DND-41 (cell line): Measurements from ENCODE around the gene BRI3BP.

Source experiments
- ATAC-seq: fragments of 200-7000 bp; cut with Tn5 transposase; 3 replicates; pipeline ENCODE4 v1.9.1; 2021; ENCODE audit warnings: low read depth; ENCODE audit not compliant: insufficient read depth
- DNase-seq: peaks from one replicate; pipeline ENCODE4 v3.0.0-alpha.2; 2020
- H2AFZ ChIP-seq: 2 replicates; pipeline ENCODE4 v1.6.0; 2012; ENCODE audit warnings: low read depth, low read length
- H3K27ac ChIP-seq: 2 replicates; pipeline ENCODE4 v1.5.1; 2012; ENCODE audit warnings: low read length, inconsistent platforms
- H3K27me3 ChIP-seq: fragments of 200-600 bp; sonication (generic); 2 replicates; pipeline ENCODE4 v1.6.0; 2012; ENCODE audit warnings: low read length, mild to moderate bottlenecking, inconsistent platforms; ENCODE audit not compliant: insufficient read depth, poor library complexity
- H3K36me3 ChIP-seq: 2 replicates; pipeline ENCODE4 v1.5.1; 2012; ENCODE audit warnings: low read length, inconsistent platforms; ENCODE audit not compliant: insufficient read depth
- H3K4me1 ChIP-seq: 2 replicates; pipeline ENCODE4 v1.5.1; 2012; ENCODE audit warnings: mild to moderate bottlenecking, low read length; ENCODE audit not compliant: insufficient read depth
- H3K4me2 ChIP-seq: 2 replicates; pipeline ENCODE4 v1.6.0; 2012; ENCODE audit warnings: mild to moderate bottlenecking, moderate library complexity, low read length, inconsistent platforms; ENCODE audit not compliant: insufficient read depth
- H3K4me3 ChIP-seq, 2 experiments: fragments of 200-600 bp in 1 of 2; shearing (Covaris generic) in 1 of 2; 2 replicates each; pipeline ENCODE4 v1.5.1; 2012 to 2016; ENCODE audit warnings: inconsistent platforms in 2 of 2, low read length in 2 of 2, mild to moderate bottlenecking in 2 of 2, low read depth in 1 of 2, moderate library complexity in 1 of 2
- H3K79me2 ChIP-seq: 2 replicates; pipeline ENCODE4 v1.6.0; 2012; ENCODE audit warnings: low read length, inconsistent platforms; ENCODE audit not compliant: insufficient read depth
- H3K9ac ChIP-seq: 2 replicates; pipeline ENCODE4 v1.6.0; 2012; ENCODE audit warnings: low read depth, mild to moderate bottlenecking, inconsistent platforms, low read length, moderate library complexity
- H3K9me3 ChIP-seq: 2 replicates; pipeline ENCODE4 v1.5.1; 2012; ENCODE audit warnings: low read length, moderate library complexity, mild to moderate bottlenecking, inconsistent platforms; ENCODE audit not compliant: insufficient read depth, severe bottlenecking
- H4K20me1 ChIP-seq: 2 replicates; pipeline ENCODE4 v1.6.0; 2012; ENCODE audit warnings: low read length; ENCODE audit not compliant: insufficient read depth
- CTCF ChIP-seq: IDR thresholded peaks from 2 replicates; pipeline ENCODE4 v1.5.1; 2012; ENCODE audit warnings: borderline replicate concordance, low read length, moderate library complexity, mild to moderate bottlenecking; ENCODE audit not compliant: poor library complexity, severe bottlenecking; ENCODE audit errors: extremely low read depth
- EZH2 ChIP-seq: IDR thresholded peaks from 3 replicates; pipeline ENCODE4 v1.6.1; 2012; ENCODE audit warnings: borderline replicate concordance, low read depth, mild to moderate bottlenecking, moderate library complexity, low read length, inconsistent platforms; ENCODE audit not compliant: severe bottlenecking

The BRI3BP gene

GRCh38 chr12:124947561-124948398, 45.7 kb upstream of the BRI3BP start:
- no peak overlapping the region for H3K9ac ChIP-seq
- H3K27ac ChIP-seq, result no peak overlapping the region
- H3K27me3 ChIP-seq, result no peaks in the 10 kb centered on the region
- no peak for TF ChIP-seq EZH2
- TF ChIP-seq CTCF, result no peak
- no peaks in the 10 kb centered on the region for H3K79me2 ChIP-seq
- no peak overlapping the region for H3K4me2 ChIP-seq
- no peaks in the 10 kb centered on the region for H3K4me1 ChIP-seq
- no peaks in the 10 kb centered on the region for H3K9me3 ChIP-seq
- peaks cover 77% of the 10 kb centered on the region for H3K36me3 ChIP-seq
- H2AFZ ChIP-seq, result no peak overlapping the region
- H4K20me1 ChIP-seq, result no peaks in the 10 kb centered on the region
- no peak for DNase-seq
- H3K4me3 ChIP-seq, result no peak overlapping the region
- ATAC-seq, result no peak

- TF ChIP-seq EZH2, result no peak
- no peak for TF ChIP-seq CTCF
- Histone ChIP-seq H3K36me3 (peaks cover 86% of the 10 kb centered on the region), H3K4me1 (no peaks in the 10 kb centered on the region), H4K20me1 (no peaks in the 10 kb centered on the region), H3K27me3 (no peaks in the 10 kb centered on the region), H2AFZ (no peak overlapping the region), H3K9ac (no peak overlapping the region), H3K4me3 (no peak overlapping the region), H3K9me3 (no peaks in the 10 kb centered on the region), H3K79me2 (no peaks in the 10 kb centered on the region), H3K27ac (no peak overlapping the region), H3K4me2 (no peak overlapping the region)
- no peak for ATAC-seq
- no peak for DNase-seq
Measured at GRCh38 chr12:124949066-124949465, 44.4 kb upstream of the BRI3BP start.

GRCh38 chr12:124949779-124950728, 43.4 kb upstream of the BRI3BP start:
- TF ChIP-seq CTCF, result no peak
- TF ChIP-seq EZH2, result no peak
- peaks cover 90% of the 10 kb centered on the region for H3K36me3 ChIP-seq
- DNase-seq, result no peak
- no peak overlapping the region for H3K9ac ChIP-seq
- H3K79me2 ChIP-seq, result no peaks in the 10 kb centered on the region
- ATAC-seq, result no peak
- no peak overlapping the region for H3K4me2 ChIP-seq
- no peak overlapping the region for H3K4me3 ChIP-seq
- no peaks in the 10 kb centered on the region for H3K9me3 ChIP-seq
- H3K27ac ChIP-seq, result no peak overlapping the region
- no peaks in the 10 kb centered on the region for H4K20me1 ChIP-seq
- no peaks in the 10 kb centered on the region for H3K4me1 ChIP-seq
- no peaks in the 10 kb centered on the region for H3K27me3 ChIP-seq
- no peak overlapping the region for H2AFZ ChIP-seq
